GM19452 (cell line): ENCODE data around the gene TMEM125.

Experiments used
- ATAC-seq: cut with Tn5 transposase; IDR thresholded peaks from one replicate; pipeline ENCODE4 v1.9.1; 2021; ENCODE audit not compliant: unreplicated experiment

TMEM125 gene

DNA sequence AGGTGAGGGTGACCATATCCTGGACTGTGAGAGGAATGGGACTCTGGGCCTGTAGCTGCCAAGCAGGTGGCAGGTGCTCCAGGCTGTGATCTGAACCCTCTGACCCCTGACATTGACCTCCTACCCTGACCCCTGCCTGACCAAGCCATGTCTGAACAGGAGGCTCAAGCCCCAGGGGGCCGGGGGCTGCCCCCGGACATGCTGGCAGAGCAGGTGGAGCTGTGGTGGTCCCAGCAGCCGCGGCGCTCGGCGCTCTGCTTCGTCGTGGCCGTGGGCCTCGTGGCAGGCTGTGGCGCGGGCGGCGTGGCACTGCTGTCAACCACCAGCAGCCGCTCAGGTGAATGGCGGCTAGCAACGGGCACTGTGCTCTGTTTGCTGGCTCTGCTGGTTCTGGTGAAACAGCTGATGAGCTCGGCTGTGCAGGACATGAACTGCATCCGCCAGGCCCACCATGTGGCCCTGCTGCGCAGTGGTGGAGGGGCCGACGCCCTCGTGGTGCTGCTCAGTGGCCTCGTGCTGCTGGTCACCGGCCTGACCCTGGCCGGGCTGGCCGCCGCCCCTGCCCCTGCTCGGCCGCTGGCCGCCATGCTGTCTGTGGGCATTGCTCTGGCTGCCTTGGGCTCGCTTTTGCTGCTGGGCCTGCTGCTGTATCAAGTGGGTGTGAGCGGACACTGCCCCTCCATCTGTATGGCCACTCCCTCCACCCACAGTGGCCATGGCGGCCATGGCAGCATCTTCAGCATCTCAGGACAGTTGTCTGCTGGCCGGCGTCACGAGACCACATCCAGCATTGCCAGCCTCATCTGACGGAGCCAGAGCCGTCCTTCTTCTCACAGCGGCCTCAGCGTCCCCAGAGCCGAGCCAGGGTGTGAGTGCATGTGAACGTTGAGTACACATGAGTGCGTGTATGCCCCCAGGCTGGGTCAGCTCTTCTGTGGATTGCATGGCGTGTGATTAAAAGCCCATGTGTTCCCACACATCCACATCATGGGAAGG lies 3.1 kb downstream of the TMEM125 start:
- no peak for ATAC-seq

DNA sequence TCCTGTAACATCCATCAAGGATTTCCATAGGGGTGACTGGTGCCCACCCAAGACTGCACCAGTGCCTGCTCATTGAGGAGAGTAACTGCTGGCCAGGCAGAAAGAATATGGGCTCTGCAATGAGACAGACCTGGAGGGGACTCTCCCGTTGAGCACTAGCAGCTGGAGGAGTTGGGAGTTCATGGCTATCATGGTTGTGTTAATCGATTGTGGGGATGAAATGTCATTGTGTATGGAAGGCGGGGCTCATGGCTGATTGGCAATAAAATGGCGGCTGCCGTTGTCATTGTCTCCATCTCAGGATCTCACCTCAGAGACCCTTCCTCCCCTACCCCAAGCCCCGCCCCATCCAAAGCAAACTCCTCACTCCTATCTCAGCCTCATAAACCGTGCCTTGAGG lies 3.9 kb downstream of the TMEM125 start:
- no peak for ATAC-seq

DNA sequence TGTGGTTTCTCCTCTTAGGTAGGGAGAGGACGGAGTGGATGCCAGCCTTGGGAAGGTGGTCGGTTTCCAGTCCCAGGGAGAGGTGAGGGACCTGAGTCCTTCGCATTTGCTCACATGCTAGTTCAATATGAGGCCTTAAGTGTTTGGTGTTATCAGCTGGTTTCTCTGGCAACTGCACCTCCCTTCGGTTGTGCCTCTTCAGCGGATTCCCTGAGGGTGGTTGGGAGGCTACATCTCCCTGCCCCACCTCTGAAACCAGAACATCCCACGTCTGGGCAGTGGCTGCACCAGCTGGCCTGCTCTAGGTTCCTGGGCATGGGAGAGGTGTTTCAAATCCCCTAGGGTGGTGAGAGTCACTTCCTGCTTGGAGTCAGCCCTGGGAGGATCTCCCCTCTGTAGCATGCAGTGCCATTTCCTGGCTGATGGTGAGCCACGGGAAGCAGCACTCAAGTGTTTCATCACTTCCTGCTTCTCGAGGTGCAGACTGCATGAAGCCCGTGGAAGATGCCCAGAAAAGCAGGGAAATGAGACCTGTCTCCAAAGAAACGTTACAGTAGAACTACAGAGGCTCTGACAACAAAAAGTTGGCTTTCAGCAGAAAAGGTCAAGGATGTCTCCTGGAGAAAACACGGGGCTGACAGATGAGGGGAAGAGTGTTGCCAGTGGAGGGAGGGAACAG lies 4.5 kb downstream of the TMEM125 start:
- no peak for ATAC-seq

DNA sequence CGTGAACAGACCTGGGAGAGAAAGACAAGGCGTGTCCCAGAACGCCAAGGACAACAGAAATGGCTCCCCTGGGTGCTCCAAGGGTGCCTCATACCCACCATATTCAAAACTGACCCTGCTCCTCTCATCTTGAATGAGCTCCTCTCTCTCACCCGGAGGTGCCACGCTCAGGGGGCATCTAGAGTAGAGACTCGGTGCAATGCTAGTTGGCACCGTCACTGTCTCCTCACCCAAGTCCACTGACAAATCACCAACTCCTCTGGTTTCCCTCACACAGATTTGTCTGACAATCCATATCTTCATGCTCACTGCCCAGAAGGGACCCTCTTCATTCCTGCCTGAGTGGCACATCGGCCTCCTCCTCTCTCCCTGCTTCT lies 5.0 kb downstream of the TMEM125 start:
- ATAC-seq = no peak

DNA sequence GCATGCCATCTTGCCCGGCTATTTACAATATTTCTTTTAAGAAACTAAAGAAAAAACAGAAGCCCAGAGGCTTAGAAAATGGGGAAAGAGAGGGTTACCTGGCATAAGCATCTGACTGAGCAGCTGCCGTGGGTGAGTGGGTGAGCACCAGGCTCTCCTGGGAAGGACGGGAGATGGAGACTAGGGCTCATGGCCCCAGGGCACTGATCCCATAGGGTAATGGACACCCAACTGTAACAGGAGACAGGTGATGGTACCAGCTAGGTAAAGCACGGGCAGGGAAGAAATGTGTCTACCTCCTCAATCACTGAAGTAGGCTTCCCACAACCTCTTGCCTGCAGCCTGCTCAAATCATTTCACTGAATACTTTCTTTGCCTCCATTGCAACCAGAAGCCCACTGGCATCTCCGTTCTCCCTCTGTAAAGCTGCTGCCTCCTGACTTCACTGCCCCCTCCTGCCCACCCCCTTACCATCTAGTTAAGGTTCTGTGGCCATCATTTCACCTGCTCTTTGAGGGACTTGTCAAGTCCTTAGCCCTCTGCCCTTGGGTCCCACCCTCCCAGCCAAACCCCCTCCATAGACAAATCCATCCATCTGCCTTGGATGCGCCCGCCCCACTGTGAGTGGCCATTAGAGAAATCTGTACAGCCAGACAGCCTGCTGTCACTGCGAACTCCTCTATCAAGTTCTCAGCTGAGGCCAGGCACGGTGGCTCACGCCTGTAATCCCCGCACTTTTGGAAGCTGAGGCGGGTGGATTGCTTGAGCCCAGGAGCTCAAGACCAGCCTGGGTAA lies 6.2 kb downstream of the TMEM125 start:
- ATAC-seq = no peak

DNA sequence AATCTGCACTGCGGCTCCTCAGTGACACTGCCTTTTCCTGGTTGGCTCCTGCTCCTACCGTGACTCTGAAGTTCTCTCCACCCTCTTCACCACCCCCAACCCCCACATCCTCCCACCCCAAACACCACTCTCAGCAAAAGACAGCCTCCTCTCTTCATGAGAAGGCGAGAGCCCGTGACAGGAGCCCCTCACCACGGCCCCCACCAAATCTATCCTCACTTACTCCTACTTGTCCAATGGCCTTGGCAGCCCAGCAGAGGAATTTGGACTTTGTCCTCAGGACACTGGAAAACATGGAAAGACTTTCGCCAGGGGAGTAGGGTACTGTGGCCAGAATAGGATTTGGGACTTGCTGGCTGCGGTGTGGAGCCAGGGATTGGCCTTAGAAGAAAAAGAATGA lies 6.9 kb downstream of the TMEM125 start:
- ATAC-seq = no peak

DNA sequence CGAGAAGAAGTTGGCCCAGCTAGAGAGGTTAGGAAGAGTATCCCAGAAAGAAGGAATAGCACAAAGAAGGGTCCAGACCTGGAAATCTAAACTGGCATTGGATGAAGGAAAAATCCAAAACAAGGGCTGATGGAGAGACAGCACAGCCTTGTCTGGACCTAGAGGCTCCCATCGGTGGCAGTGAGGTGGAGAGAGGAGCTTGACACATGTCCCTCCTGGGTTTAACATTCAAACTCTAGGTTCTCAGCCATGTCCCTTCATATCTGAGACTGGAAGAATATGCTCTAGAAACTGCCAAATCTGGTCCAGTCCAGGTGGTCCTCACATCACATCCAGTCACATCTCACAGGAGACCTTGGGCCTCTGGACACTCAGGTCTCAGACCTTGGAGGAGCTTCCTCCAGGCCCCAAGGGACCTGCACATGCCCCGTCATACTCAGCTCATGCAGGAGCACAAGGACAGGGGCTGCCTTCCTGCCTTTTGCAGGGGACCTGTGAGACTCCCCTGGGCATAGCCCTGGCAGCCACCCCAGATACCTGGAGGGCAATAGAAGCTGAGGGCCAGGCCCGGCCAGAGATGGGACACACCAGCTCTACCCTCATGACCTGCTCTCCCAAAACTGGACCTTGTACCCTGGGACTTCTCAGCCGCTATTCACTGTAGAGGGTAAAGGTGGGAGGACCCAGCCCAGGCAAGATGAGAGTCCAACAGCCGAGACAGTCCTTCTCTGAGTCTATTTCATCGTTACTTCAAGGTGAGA lies 7.5 kb downstream of the TMEM125 start:
- ATAC-seq = no peak

DNA sequence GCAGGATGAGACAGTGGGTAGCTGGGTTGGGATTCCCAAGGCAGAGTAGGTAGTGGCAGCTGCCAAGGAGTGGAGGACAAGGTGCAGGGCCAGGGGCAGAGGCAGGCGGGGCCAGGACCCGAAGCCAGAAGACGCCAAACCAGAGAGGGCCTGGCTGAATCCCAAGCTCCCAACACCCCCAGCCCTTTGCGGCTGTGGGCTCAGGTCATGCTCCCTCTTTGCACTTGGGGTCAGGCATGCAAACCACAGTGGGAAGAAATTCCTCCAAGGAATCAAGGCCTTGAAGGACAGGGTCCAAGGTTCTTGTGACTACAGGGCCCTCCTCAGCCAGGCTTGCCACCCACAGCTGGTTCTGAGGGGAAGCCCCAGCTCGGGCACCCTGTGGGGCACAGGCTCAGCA lies 9.4 kb downstream of the TMEM125 start:
- ATAC-seq = no peak

DNA sequence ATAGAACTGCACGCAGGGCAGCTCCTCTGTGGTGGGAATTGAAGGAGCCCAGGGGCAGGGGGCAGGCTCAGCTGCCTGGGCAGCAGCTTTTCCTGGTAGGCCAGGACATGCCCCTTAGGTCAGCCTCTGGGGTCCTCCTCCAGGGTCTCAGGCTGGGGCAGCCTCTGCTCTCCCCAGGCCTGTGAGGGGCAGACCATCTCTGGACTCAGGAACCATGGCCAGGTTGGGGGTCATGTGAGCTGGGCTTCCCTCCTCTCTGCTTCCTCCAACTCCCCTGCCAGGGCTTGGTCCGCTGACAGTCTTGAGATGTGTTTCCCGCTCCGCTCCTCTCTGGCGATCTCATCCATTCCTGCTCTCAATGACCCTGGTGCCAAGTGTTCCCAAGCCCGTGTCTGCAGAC lies 9.9 kb downstream of the TMEM125 start:
- no peak for ATAC-seq

DNA sequence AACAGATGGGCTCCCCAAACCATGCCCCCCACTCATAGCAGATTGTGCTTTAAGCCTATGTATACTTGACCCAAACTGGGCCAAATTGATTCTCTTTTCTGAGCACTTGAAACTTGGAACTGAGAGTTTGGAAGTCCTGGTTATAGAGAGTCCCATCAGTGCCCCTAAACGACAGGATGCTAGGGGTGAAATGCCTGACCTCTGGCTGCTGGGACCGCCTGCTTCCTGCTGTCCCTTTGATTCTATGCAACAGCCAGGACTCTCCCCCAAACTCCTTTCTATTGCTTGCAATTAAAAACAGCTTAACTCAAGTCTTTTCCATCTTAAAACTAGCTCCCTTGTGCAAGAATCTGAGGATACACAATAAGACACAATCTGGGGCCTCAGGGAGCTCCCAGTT lies 10.9 kb downstream of the TMEM125 start:
- no peak for ATAC-seq

DNA sequence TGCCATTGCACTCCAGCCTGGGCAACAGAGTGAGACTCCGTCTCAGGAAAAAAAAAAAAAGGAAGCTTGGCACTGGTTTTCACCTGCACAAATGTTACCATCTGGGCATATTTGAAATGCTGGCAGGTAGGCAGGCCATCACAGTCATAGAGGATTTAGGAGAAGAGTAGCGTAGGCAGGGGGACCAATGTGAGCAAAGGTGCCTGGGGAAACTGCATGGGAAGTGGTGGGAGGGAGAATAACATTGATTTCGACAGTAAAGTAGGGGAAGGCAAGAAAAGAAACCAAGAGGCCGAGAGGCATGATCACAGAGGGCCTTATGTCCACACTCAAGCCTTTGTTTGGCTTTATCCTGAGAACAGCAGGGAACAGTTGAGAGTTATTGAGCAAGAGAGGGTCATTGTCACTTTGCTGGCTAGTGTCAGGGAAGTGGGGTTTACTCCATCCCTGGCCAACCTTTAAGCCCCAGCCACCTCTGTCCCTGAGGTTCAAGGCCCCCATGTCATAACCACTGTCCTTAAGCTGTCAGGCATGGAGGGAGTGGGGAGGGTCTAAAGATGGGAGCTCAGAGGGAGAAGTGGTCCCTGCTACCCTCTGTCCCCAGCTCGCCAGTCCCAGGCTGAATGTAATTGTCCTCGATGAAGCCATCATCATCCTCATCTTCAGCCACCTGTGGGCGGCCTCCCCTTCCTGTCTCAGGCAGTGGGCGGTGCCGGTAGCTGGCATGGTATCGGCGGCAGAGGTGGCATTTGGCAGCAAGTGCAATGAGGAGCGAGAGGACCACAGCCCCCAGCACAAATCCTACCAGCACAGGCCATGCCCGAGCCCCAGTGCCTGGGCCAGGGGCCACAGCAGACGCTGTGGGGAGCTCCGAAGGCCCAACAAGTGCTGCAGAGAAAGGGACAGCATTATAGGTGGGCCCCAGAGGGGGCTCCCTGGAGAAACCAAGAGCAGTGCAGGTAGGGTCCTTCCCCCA lies 12.7 kb downstream of the TMEM125 start:
- ATAC-seq = no peak

DNA sequence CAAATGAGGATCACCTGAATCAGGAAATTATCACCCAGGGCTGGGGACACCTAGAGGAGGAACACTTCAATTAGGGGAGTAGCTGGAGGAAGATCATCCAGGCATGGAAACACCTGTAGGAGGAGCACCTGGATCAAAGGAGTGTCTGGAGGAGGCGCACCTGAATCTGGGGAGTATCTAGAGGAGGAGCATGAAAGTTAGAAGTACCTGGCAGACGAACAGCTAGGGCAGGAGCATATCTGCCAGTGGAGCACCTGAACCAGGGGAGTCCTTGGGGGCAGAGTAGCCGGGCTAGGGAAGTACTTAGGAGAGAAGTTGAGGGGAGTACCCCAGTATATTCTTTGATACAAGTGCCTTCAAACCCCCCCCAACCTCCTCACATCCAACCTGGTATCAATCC lies 14.3 kb downstream of the TMEM125 start:
- ATAC-seq = no peak

DNA sequence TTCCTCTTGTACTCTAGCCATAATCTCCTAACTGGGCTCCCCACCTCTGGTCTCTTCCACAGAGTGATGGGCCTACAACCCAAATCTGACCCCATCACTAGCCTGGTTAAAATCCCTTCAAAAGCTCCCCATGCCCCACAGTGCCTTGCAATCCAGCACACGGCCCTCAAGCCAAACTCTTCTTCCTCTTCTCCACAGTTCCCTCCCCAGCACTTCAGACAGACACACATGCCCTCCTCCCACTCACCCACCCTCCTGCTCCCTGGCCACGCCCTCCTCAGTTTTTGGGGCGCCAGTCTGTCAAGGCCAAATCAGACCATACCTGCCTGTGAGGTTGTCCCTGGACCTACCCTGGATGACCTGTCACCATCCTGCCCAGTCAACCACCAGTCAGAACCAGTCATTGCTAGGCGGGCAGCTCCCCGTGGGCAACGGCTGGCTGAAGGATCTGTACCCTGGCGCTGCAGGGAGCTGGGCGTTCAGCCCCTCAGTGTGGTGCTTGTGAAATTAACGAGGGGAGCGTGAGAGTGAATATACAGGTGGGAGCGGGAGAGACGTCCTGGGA lies 14.8 kb downstream of the TMEM125 start:
- ATAC-seq = no peak

DNA sequence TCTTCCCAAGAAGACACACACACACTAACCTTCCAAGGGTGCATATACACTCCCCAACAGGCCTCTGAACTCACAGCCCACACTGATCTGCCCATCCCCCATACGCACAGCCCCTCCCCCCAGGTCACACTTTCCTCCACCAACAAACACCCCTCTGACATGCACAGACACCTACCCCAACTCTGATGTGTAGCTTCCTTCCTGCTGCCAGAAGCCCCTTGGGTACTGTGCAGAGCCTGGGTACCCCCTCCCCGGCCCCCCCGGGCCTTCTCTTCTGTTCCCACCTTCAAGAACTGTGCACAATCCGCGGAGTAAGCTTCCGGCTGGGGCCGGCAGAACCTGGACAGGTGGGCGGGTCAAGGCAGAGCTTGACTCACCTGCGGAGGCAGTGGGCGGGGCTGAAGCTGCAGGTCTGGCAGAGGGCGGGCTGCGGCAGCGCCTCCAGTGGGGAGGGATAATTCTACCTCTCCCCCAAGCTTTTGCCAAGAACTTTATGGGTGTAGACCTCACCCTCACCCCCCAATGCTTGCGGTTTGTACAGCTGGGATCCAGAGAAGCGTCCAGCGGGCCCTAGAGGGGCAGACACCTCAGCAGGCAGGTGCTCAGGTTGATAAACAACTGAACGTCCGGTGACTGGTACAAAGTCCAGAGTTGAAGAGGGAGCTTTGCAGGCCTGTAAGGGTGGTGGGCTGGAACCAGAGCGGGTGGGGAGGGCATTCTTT lies 15.6 kb downstream of the TMEM125 start, which contains the start of gene C1orf210:
C1orf210 (minus strand) TSS at position 313 of the 722 bp plus-strand sequence. CDS start 2,311 bp downstream, outside the sequence.
- ATAC-seq = no peak

DNA sequence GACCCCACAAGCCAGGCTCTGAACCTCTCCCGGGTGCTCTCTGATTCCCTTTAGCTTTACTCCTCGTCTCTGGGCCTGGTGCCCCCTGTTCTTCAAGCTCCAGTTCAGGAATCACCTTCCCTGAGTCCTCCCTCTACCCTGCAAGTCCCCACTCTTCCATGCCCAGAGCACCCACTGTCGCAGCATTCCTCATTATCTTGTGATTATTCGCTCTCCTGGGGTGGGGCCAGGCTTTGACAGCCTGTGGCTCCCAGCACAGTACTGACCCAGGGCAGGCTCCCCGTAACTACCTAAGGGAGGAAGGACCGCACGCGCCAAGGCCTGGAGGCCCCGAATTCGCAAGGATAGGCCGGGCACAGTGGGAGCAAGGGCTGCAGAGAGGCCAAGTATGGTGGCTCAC lies 16.3 kb downstream of the TMEM125 start:
- ATAC-seq = no peak

DNA sequence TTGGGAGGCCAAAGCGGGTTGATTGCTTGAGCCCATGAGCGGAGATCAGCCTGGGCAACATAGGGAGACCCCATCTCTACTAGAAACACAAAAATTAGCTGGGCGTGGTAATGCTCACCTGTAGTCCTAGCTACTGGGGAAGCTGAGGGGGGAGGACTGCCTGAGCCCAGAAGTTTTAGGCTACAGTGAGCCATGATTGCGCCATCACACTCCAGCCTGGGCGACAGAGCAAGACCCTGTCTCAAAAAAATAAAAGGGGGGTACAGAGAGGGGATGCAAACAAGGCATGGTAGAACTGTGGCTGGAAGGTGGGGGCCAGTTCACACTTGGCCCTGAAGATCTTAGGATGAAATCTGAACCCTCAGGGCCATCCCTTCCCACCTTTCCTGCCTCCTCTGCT lies 16.8 kb downstream of the TMEM125 start:
- no peak for ATAC-seq

DNA sequence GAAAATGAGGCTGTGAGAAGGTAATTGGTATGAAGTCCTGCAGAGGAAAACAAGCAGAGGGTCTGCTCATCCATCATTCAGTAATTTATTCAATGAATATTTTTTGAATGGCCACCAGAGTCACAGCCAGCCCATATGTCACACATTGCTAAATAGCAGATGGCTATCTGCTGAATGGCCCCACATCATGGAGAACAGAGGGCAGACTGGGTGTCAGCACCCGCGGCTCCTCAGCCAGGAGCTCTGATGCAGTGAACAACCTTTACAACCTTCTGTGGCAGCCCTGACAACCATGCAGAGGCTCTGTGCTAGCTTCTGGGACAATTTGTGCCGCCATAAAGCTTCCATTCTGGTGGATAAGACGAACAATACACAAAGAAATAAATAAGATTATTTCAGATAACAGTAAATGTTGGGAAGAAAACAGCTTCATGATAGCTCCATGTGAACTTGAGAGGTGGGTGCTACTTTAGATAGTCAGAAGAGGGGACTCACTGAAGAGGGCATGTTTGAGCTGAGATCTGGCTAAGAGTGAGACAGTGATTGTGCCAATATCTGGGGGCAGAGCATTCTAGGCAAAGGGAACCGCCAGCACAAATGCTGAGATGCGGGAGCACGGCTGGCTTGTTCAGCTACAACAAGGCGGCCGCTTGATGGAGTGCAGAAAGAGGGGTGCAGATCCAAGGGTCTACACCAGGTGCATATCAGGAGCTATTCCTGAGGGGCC lies 18.4 kb downstream of the TMEM125 start:
- no peak for ATAC-seq
